Measurements from ENCODE around the gene GLRA1.

The GLRA1 gene

GRCh38 chr5:151924564-151925301, at the start of gene GLRA1:
TSS of gene GLRA1 (minus strand) at chr5:151924851. CDS start at chr5:151924549, 302 bp downstream.
- in situ Hi-C loops (cut with MboI; ENCODE audit: low sequenced_read_pairs) = no loop called here

- in situ Hi-C loops (cut with MboI; ENCODE audit: low sequenced_read_pairs) = no loop called here
Measured at GRCh38 chr5:151970885-151971284, 46.2 kb upstream of the GLRA1 start.

GRCh38 chr5:151967865-151968264, 43.2 kb upstream of the GLRA1 start:
- in situ Hi-C loops (cut with MboI; ENCODE audit: low sequenced_read_pairs) = no loop called here

GRCh38 chr5:151966046-151966445, 41.4 kb upstream of the GLRA1 start:
- in situ Hi-C loops (cut with MboI; ENCODE audit: low sequenced_read_pairs) = no loop called here

- in situ Hi-C loops (cut with MboI; ENCODE audit: low sequenced_read_pairs) = no loop called here
Measured at GRCh38 chr5:151964471-151964870, 39.8 kb upstream of the GLRA1 start.

GRCh38 chr5:151961557-151961956, 36.9 kb upstream of the GLRA1 start:
- in situ Hi-C loops (cut with MboI; ENCODE audit: low sequenced_read_pairs) = no loop called here

GRCh38 chr5:151958111-151958510, 33.5 kb upstream of the GLRA1 start:
- in situ Hi-C loops (cut with MboI; ENCODE audit: low sequenced_read_pairs) = no loop called here

GRCh38 chr5:151956725-151957124, 32.1 kb upstream of the GLRA1 start:
- in situ Hi-C loops (cut with MboI; ENCODE audit: low sequenced_read_pairs) = no loop called here

GRCh38 chr5:151954255-151954654, 29.6 kb upstream of the GLRA1 start:
- in situ Hi-C loops (cut with MboI; ENCODE audit: low sequenced_read_pairs) = no loop called here

GRCh38 chr5:151953833-151954232, 29.2 kb upstream of the GLRA1 start:
- in situ Hi-C loops (cut with MboI; ENCODE audit: low sequenced_read_pairs) = no loop called here

- in situ Hi-C loops (cut with MboI; ENCODE audit: low sequenced_read_pairs) = no loop called here
Measured at GRCh38 chr5:151952238-151952637, 27.6 kb upstream of the GLRA1 start.

- in situ Hi-C loops (cut with MboI; ENCODE audit: low sequenced_read_pairs) = no loop called here
Measured at GRCh38 chr5:151950706-151951105, 26.1 kb upstream of the GLRA1 start.

- in situ Hi-C loops (cut with MboI; ENCODE audit: low sequenced_read_pairs) = no loop called here
Measured at GRCh38 chr5:151949701-151950308, 25.2 kb upstream of the GLRA1 start.

- in situ Hi-C loops (cut with MboI; ENCODE audit: low sequenced_read_pairs) = no loop called here
Measured at GRCh38 chr5:151949113-151949512, 24.5 kb upstream of the GLRA1 start.

- in situ Hi-C loops (cut with MboI; ENCODE audit: low sequenced_read_pairs) = no loop called here
Measured at GRCh38 chr5:151947931-151948608, 23.4 kb upstream of the GLRA1 start.

- in situ Hi-C loops (cut with MboI; ENCODE audit: low sequenced_read_pairs) = no loop called here
Measured at GRCh38 chr5:151937851-151938250, 13.2 kb upstream of the GLRA1 start.

GRCh38 chr5:151935135-151935695, 10.6 kb upstream of the GLRA1 start:
- in situ Hi-C loops (cut with MboI; ENCODE audit: low sequenced_read_pairs) = no loop called here

GRCh38 chr5:151931260-151931659, 6.6 kb upstream of the GLRA1 start:
- in situ Hi-C loops (cut with MboI; ENCODE audit: low sequenced_read_pairs) = no loop called here

GRCh38 chr5:151926188-151926587, 1.5 kb upstream of the GLRA1 start:
- in situ Hi-C loops (cut with MboI; ENCODE audit: low sequenced_read_pairs) = no loop called here

GRCh38 chr5:151925340-151925739, 689 bp upstream of the GLRA1 start:
- in situ Hi-C loops (cut with MboI; ENCODE audit: low sequenced_read_pairs) = no loop called here

GRCh38 chr5:151923866-151924476, 680 bp downstream of the GLRA1 start:
- in situ Hi-C loops (cut with MboI; ENCODE audit: low sequenced_read_pairs) = no loop called here
